H1 (cell line): ENCODE data around the gene GAS7. TPM values are rescaled to one million over a fixed set of nuclear protein-coding genes. Genes with fewer than 3 reads are reported as not detected.

Experiments
- CTCF ChIA-PET: fragments of 300-600 bp; sonication (Branson Sonifier 250); formaldehyde crosslinking; loops from one replicate; lab custom pipeline; 2021; ENCODE audit not compliant: partially characterized antibody; lab: Charles Lee
- POLR2A ChIA-PET: fragments of 300-600 bp; sonication (Branson Sonifier 250); formaldehyde crosslinking; loops from one replicate; lab custom pipeline; 2021; ENCODE audit warnings: inconsistent platforms; ENCODE audit not compliant: partially characterized antibody; lab: Charles Lee
- DNase-seq, 2 experiments: peaks; one replicate each; pipeline versions ENCODE4 v3.0.0 to v3.0.0-alpha.2; 2010 to 2022; ENCODE audit warnings: low spot score in 2 of 2, low read depth in 1 of 2, mixed read lengths in 1 of 2
- FAIRE-seq: peaks from 2 replicates; lab custom pipeline; 2011; peaks lifted over from hg19 to GRCh38; lab: Jason Lieb, UNC
- H2AFZ ChIP-seq: 2 replicates; pipeline ENCODE4 v1.8.1; 2012; ENCODE audit warnings: low read length, inconsistent platforms
- H2AK5ac ChIP-seq: 2 replicates; pipeline ENCODE4 v1.6.1; 2013; ENCODE audit warnings: low read depth, low read length
- H2BK120ac ChIP-seq: replicated peaks from 2 replicates; pipeline ENCODE3; 2013; ENCODE audit warnings: low read depth, low read length, inconsistent platforms
- H2BK12ac ChIP-seq: 2 replicates; pipeline ENCODE4 v1.6.1; 2013; ENCODE audit warnings: low read depth, low read length
- H2BK15ac ChIP-seq: 2 replicates; pipeline ENCODE4 v1.6.1; 2013; ENCODE audit warnings: low read length
- H2BK20ac ChIP-seq: 2 replicates; pipeline ENCODE4 v1.6.1; 2013; ENCODE audit warnings: low read length
- H2BK5ac ChIP-seq: 2 replicates; pipeline ENCODE4 v1.6.1; 2013; ENCODE audit warnings: low read depth, low read length
- H3K14ac ChIP-seq: 2 replicates; pipeline ENCODE4 v1.6.1; 2013; ENCODE audit warnings: inconsistent platforms; ENCODE audit not compliant: insufficient read length
- H3K18ac ChIP-seq: 2 replicates; pipeline ENCODE4 v1.6.1; 2013; ENCODE audit warnings: low read length; ENCODE audit errors: extremely low read depth
- H3K23ac ChIP-seq: 2 replicates; pipeline ENCODE4 v1.6.1; 2013; ENCODE audit warnings: inconsistent platforms; ENCODE audit not compliant: insufficient read length
- H3K23me2 ChIP-seq: 2 replicates; pipeline ENCODE4 v1.6.1; 2013; ENCODE audit warnings: low read depth, low read length
- H3K27ac ChIP-seq: 2 replicates; pipeline ENCODE4 v1.6.1; 2011; ENCODE audit warnings: low read depth, low read length, inconsistent platforms
- H3K27me3 ChIP-seq, 4 experiments: replicated peaks in 1 of 4; 1 replicate in 1 of 4; 2 replicates in 3 of 4; pipeline versions ENCODE4 v1.6.1 to v1.8.1; 2011 to 2013; ENCODE audit warnings: low read length in 3 of 4, mild to moderate bottlenecking in 3 of 4, inconsistent platforms in 2 of 4, mixed read lengths in 2 of 4, moderate library complexity in 1 of 4; ENCODE audit not compliant: control insufficient read depth in 3 of 4, insufficient read depth in 3 of 4; ENCODE audit errors: extremely low read depth in 1 of 4
- H3K36me3 ChIP-seq, 4 experiments: 2 replicates each; pipeline versions ENCODE4 v1.6.1 to v1.8.1; 2011 to 2013; ENCODE audit warnings: mild to moderate bottlenecking in 4 of 4, low read length in 3 of 4, moderate library complexity in 2 of 4, control low read depth in 1 of 4, inconsistent platforms in 1 of 4; ENCODE audit not compliant: insufficient read depth in 4 of 4, control insufficient read depth in 2 of 4
- H3K4ac ChIP-seq: replicated peaks from 2 replicates; pipeline ENCODE3; 2013; ENCODE audit warnings: low read length, low read depth, mixed read lengths, inconsistent platforms; ENCODE audit not compliant: insufficient read length
- H3K4me1 ChIP-seq, 4 experiments: replicated peaks in 1 of 4; 1 replicate in 1 of 4; 2 replicates in 3 of 4; pipeline versions ENCODE4 v1.6.1 to v1.8.1; 2011 to 2013; ENCODE audit warnings: low read length in 3 of 4, inconsistent platforms in 2 of 4, mixed read lengths in 1 of 4; ENCODE audit not compliant: insufficient read depth in 4 of 4, control insufficient read depth in 3 of 4
- H3K4me2 ChIP-seq, 2 experiments: 2 replicates each; pipeline versions ENCODE4 v1.6.1 to v1.8.1; 2011 to 2013; ENCODE audit warnings: low read depth in 2 of 2, low read length in 2 of 2, control low read depth in 1 of 2, inconsistent platforms in 1 of 2, mild to moderate bottlenecking in 1 of 2; ENCODE audit not compliant: insufficient read depth in 1 of 2
- H3K4me3 ChIP-seq, 4 experiments: fragments of 200-600, 300-600 bp in 1 of 4; sonication (generic), shearing (Covaris generic), sonication (Bioruptor Twin) in 1 of 4; 2 replicates each; pipeline versions ENCODE4 v1.5.1 to v1.8.1; 2011 to 2016; ENCODE audit warnings: low read length in 4 of 4, low read depth in 3 of 4, control low read depth in 2 of 4, inconsistent platforms in 2 of 4, mild to moderate bottlenecking in 2 of 4, mixed read lengths in 1 of 4, moderate library complexity in 1 of 4; ENCODE audit not compliant: insufficient read depth in 2 of 4; ENCODE audit errors: extremely low read depth in 1 of 4
- H3K56ac ChIP-seq: replicated peaks from 2 replicates; pipeline ENCODE3; 2013; ENCODE audit warnings: low read depth, mild to moderate bottlenecking, mixed read lengths, low read length, inconsistent platforms; ENCODE audit not compliant: insufficient read length
- H3K79me1 ChIP-seq: 2 replicates; pipeline ENCODE4 v1.6.1; 2013; ENCODE audit warnings: low read depth, low read length, control low read depth
- H3K79me2 ChIP-seq, 2 experiments: 2 replicates each; pipeline versions ENCODE4 v1.6.1 to v1.8.1; 2012 to 2013; ENCODE audit warnings: low read length in 2 of 2, mild to moderate bottlenecking in 2 of 2, inconsistent platforms in 1 of 2; ENCODE audit not compliant: insufficient read depth in 2 of 2, control insufficient read depth in 1 of 2
- H3K9ac ChIP-seq, 4 experiments: replicated peaks in 1 of 4; 1 replicate in 1 of 4; 2 replicates in 3 of 4; pipeline versions ENCODE4 v1.6.1 to v1.8.1; 2011 to 2013; ENCODE audit warnings: low read depth in 3 of 4, low read length in 3 of 4, control low read depth in 2 of 4, mild to moderate bottlenecking in 2 of 4, moderate library complexity in 2 of 4, inconsistent platforms in 1 of 4; ENCODE audit errors: extremely low read depth in 1 of 4
- H3K9me3 ChIP-seq, 2 experiments: 2 replicates each; pipeline versions ENCODE4 v1.6.1 to v1.8.1; 2012 to 2013; ENCODE audit warnings: mild to moderate bottlenecking in 2 of 2, moderate library complexity in 2 of 2, control low read depth in 1 of 2, inconsistent platforms in 1 of 2, low read depth in 1 of 2, low read length in 1 of 2, mixed read lengths in 1 of 2; ENCODE audit not compliant: insufficient read depth in 2 of 2
- H4K20me1 ChIP-seq, 2 experiments: replicated peaks in 1 of 2; 2 replicates each; pipeline versions ENCODE3 to v1.8.1; 2011 to 2013; ENCODE audit warnings: inconsistent platforms in 2 of 2, low read length in 2 of 2, mild to moderate bottlenecking in 1 of 2; ENCODE audit not compliant: insufficient read depth in 2 of 2, control insufficient read depth in 1 of 2
- H4K5ac ChIP-seq: 2 replicates; pipeline ENCODE4 v1.6.1; 2013; ENCODE audit warnings: low read length, low read depth, mixed read lengths, inconsistent platforms; ENCODE audit not compliant: insufficient read length
- H4K8ac ChIP-seq: 2 replicates; pipeline ENCODE4 v1.8.0; 2013; ENCODE audit warnings: mild to moderate bottlenecking, moderate library complexity, low read length, inconsistent platforms; ENCODE audit not compliant: insufficient read depth; ENCODE audit errors: extremely low read depth
- H4K91ac ChIP-seq: replicated peaks from 2 replicates; pipeline ENCODE3; 2013; ENCODE audit warnings: low read length, mixed read lengths, inconsistent platforms; ENCODE audit not compliant: insufficient read length
- EP300 ChIP-seq, 2 experiments: IDR thresholded peaks; 1 replicate in 1 of 2; 2 replicates in 1 of 2; pipeline ENCODE4 v1.6.1; 2011 to 2012; ENCODE audit warnings: low read depth in 2 of 2, low read length in 2 of 2, mild to moderate bottlenecking in 2 of 2, borderline replicate concordance in 1 of 2, inconsistent platforms in 1 of 2, moderate library complexity in 1 of 2
- FOSL1 ChIP-seq: IDR thresholded peaks from 2 replicates; pipeline ENCODE4 v1.6.1; 2011; ENCODE audit warnings: mild to moderate bottlenecking, low read depth, low read length, moderate library complexity; ENCODE audit not compliant: insufficient read depth
- GABPA ChIP-seq: IDR thresholded peaks from 2 replicates; pipeline ENCODE4 v1.6.1; 2011; ENCODE audit warnings: mild to moderate bottlenecking, low read length, moderate library complexity, borderline replicate concordance; ENCODE audit not compliant: insufficient read depth
- GTF2F1 ChIP-seq: IDR thresholded peaks from 2 replicates; pipeline ENCODE4 v1.6.1; 2012; ENCODE audit warnings: low read depth, low read length, improper control_type of control experiment, borderline replicate concordance
- PHF8 ChIP-seq: fragments of 200-600 bp; sonication (generic); conservative IDR thresholded peaks from 2 replicates; pipeline ENCODE4 v1.7.1; 2012; ENCODE audit warnings: low read depth, mild to moderate bottlenecking, inconsistent platforms, low read length, moderate library complexity
- RAD21 ChIP-seq, 2 experiments: IDR thresholded peaks in 1 of 2; conservative IDR thresholded peaks in 1 of 2; 2 replicates each; pipeline ENCODE4 v1.6.1; 2011; ENCODE audit warnings: low read depth in 2 of 2, low read length in 2 of 2, improper control_type of control experiment in 1 of 2, inconsistent platforms in 1 of 2, mild to moderate bottlenecking in 1 of 2, moderate library complexity in 1 of 2
- RNF2 ChIP-seq: fragments of 200-900, 300-1000 bp; sonication (generic); IDR thresholded peaks from 2 replicates; pipeline ENCODE4 v1.7.1; 2016; ENCODE audit warnings: borderline replicate concordance, low read depth, mild to moderate bottlenecking, antibody characterized with exemption, low read length; ENCODE audit not compliant: poor library complexity, severe bottlenecking; ENCODE audit errors: missing control alignments
- SP1 ChIP-seq: IDR thresholded peaks from 2 replicates; pipeline ENCODE4 v1.6.1; 2011; ENCODE audit warnings: low read depth, low read length
- TBP ChIP-seq: IDR thresholded peaks from 2 replicates; pipeline ENCODE4 v1.6.1; 2011; ENCODE audit warnings: low read depth, low read length, improper control_type of control experiment
- WGBS, 2 experiments: shearing (Covaris generic) in 1 of 2; methylation state at CpG; one replicate each; pipeline versions ENCODE4 v1.1.6 to v1.1.7; 2013 to 2015; ENCODE audit warnings: low lambda C conversion rate in 2 of 2, mixed read lengths in 2 of 2, inconsistent platforms in 1 of 2, low coverage in 1 of 2, missing lambda C conversion rate in 1 of 2; ENCODE audit not compliant: insufficient replicate concordance in 2 of 2, insufficient coverage in 1 of 2, insufficient read length in 1 of 2; ENCODE audit errors: extremely low coverage in 1 of 2, missing lambda C conversion rate in 1 of 2; 5-methylcytosine and 5-hydroxymethylcytosine counted together
- polyA plus RNA-seq, 7 experiments: library from polyadenylated mRNA; depleted of rRNA in 3 of 7; stranded (reverse) in 5 of 7; unstranded in 2 of 7; fragments of >200 nt in 5 of 7; fragments of 200-250 nt in 2 of 7; gene quantifications; 1 replicate in 5 of 7; 2 replicates in 1 of 7; 4 replicates in 1 of 7; pipeline versions ENCODE4 v1.2.1 to v1.2.3, GENCODE V29; 2011 to 2013; ENCODE audit warnings: missing spikeins in 2 of 7, mixed read lengths in 2 of 7
- total RNA-seq: library from RNA; stranded (reverse); fragmentation: NEBNext Ultra II Directional; extraction: Animal tissue kit (Norgen Biotek cat#: 25700); gene quantifications from 2 replicates; pipeline ENCODE4 v1.2.1, GENCODE V29; 2021
- TF ChIP-seq, protein P1 (sequence below): IDR thresholded peaks from 2 replicates; pipeline ENCODE4 v1.6.1; 2011; ENCODE audit warnings: low read depth, mild to moderate bottlenecking, low read length; ENCODE audit not compliant: insufficient read depth
- TF ChIP-seq, protein P2 (sequence below): IDR thresholded peaks from 2 replicates; pipeline ENCODE4 v1.6.1; 2012; ENCODE audit warnings: inconsistent platforms

GAS7 gene
- total and polyA plus RNA-seq, 2 of the 8 experiments (the other 6 are each of a cell fraction or from before 2014, with no cell fraction given), result 5.0 to 14.5 TPM

DNA sequence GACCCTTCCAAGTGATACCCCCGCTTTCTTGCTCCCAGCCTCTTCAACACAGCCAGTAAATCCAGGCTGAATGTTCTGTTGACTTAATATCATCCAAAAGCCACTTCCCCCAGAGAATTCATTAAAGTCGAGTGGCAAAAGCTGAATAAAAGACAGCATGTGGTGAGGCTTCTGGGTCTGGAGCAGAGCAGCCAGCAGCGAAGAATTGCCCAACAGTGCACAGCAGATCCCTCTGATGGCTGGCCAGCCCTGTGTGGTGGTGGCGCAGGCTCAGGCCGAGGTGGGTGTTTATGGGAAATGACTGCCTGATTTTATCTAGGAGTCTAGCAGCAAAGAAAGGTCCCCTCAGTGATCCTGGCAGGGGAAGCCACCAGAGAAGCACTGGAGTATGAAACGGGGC lies 263.0 kb downstream of the GAS7 start:
- Histone ChIP-seq H3K56ac (no peak overlapping the region), H3K4me2 (no peak overlapping the region), H3K4me1 (peaks cover 0 to 5% (median 0%) of the 10 kb centered on the region in 4 experiments; a peak in 2 of 7 replicates), H3K23me2 (no peaks in the 10 kb centered on the region), H3K4me3 (no peak overlapping the region), H2BK15ac (no peak overlapping the region), H3K9me3 (peaks cover 0 to 3% of the 10 kb centered on the region in 2 experiments; a peak in 2 of 4 replicates), H2AFZ (no peak overlapping the region), H4K5ac (no peak overlapping the region), H2AK5ac (no peak overlapping the region), H3K9ac (no peak overlapping the region), H2BK5ac (no peak overlapping the region), H2BK20ac (no peak overlapping the region), H3K79me2 (no peaks in the 10 kb centered on the region), H3K27ac (no peak overlapping the region), H3K18ac (no peak overlapping the region), H3K14ac (no peak overlapping the region), H2BK12ac (no peak overlapping the region), H4K20me1 (no peaks in the 10 kb centered on the region), H3K79me1 (no peaks in the 10 kb centered on the region), H4K91ac (no peak overlapping the region), H3K23ac (no peak overlapping the region), H3K4ac (no peak overlapping the region), H3K27me3 (no peaks in the 10 kb centered on the region), H2BK120ac (no peak overlapping the region), H3K36me3 (no peaks in the 10 kb centered on the region), H4K8ac (no peak overlapping the region)
- ChIA-PET CTCF (interaction anchor here (1.3 to 2.9 kb wide), 6 partner anchors 9 to 681 kb away, joined by 4 to 19 read pairs (median 6); no protein-coding TSS in a partner anchor), POLR2A (no interaction called here)
- WGBS, 2 experiments, result 84% methylated on average over 6 of the region's 6 CpGs; no CpG with 5 or more reads in 1 of the 2 experiments
- DNase-seq, result no peak
- TF ChIP-seq SP1 (no peak), RAD21 (IDR thresholded peaks at IDR 0.05 in 1 of 2, conservative IDR thresholded peaks at IDR 0.05 in 1 of 2; ENCODE audit: low read depth in 2 of 2, low read length in 2 of 2) (no peak), PHF8 (no peak), GTF2F1 (no peak), TBP (no peak), RNF2 (no peak), EP300 (IDR thresholded peaks at IDR 0.05; ENCODE audit: borderline replicate concordance in 1 of 2, low read depth in 2 of 2, low read length in 2 of 2) (no peak), FOSL1 (no peak), GABPA (no peak)
- TF ChIP-seq, protein P1, sequence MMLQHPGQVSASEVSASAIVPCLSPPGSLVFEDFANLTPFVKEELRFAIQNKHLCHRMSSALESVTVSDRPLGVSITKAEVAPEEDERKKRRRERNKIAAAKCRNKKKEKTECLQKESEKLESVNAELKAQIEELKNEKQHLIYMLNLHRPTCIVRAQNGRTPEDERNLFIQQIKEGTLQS, result no peak
- TF ChIP-seq, protein P2, sequence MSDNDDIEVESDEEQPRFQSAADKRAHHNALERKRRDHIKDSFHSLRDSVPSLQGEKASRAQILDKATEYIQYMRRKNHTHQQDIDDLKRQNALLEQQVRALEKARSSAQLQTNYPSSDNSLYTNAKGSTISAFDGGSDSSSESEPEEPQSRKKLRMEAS, result no peak
- no peak for FAIRE-seq
